Endothelial cell of umbilical vein (primary cell): Measurements from ENCODE around the gene RING1. TPM values are rescaled to one million over a fixed set of nuclear protein-coding genes. Genes with fewer than 3 reads are reported as not detected.

Experiments
- BruUV-seq: library from RNA; stranded (reverse); fragments of 400-500 nt; replicated peaks from 2 replicates; lab custom pipeline; 2021; lab: Mats Ljungman, UMichigan
- CTCF ChIA-PET: fragments of 300-600, 350-600 bp; sonication (Branson Sonifier 250); formaldehyde crosslinking; loops from one replicate; lab custom pipeline; 2021; ENCODE audit warnings: antibody characterized with exemption, inconsistent platforms; lab: Charles Lee
- POLR2A ChIA-PET: fragments of 300-600, 350-600 bp; sonication (Branson Sonifier 250); formaldehyde crosslinking; loops from one replicate; lab custom pipeline; 2021; ENCODE audit warnings: antibody characterized with exemption, inconsistent platforms; lab: Charles Lee
- DNase-seq: peaks from one replicate; pipeline ENCODE4 v3.0.0-alpha.2; 2011; ENCODE audit warnings: low read depth, low spot score
- FAIRE-seq: peaks from 2 replicates; lab custom pipeline; 2011; peaks lifted over from hg19 to GRCh38; lab: Jason Lieb, UNC
- H2AFZ ChIP-seq: 2 replicates; pipeline ENCODE4 v1.6.0; 2012; ENCODE audit warnings: low read depth, low read length, control low read depth, inconsistent platforms
- H3K27ac ChIP-seq: 2 replicates; pipeline ENCODE4 v1.5.1; 2011; ENCODE audit warnings: low read depth, mild to moderate bottlenecking, control low read depth, low read length, moderate library complexity; ENCODE audit not compliant: insufficient read depth
- H3K27me3 ChIP-seq, 2 experiments: 2 replicates each; pipeline versions ENCODE4 v1.6.0 to v1.6.1; 2011; ENCODE audit warnings: low read length in 2 of 2, mixed read lengths in 1 of 2; ENCODE audit not compliant: control insufficient read depth in 2 of 2, insufficient read depth in 2 of 2
- H3K36me3 ChIP-seq, 2 experiments: 2 replicates in 1 of 2; 3 replicates in 1 of 2; pipeline ENCODE4 v1.5.1; 2011; ENCODE audit warnings: low read length in 2 of 2, mild to moderate bottlenecking in 1 of 2, moderate library complexity in 1 of 2; ENCODE audit not compliant: control insufficient read depth in 2 of 2, insufficient read depth in 2 of 2; ENCODE audit errors: extremely low read depth in 1 of 2
- H3K4me1 ChIP-seq: 3 replicates; pipeline ENCODE4 v1.5.1; 2011; ENCODE audit warnings: mild to moderate bottlenecking, low read length; ENCODE audit not compliant: control insufficient read depth, insufficient read depth; ENCODE audit errors: extremely low read depth
- H3K4me2 ChIP-seq: 2 replicates; pipeline ENCODE4 v1.6.1; 2011; ENCODE audit warnings: low read length, control low read depth, mixed read lengths; ENCODE audit not compliant: insufficient read depth
- H3K4me3 ChIP-seq, 3 experiments: fragments of 200-600 bp in 1 of 3; sonication (generic), shearing (Covaris generic) in 1 of 3; replicated peaks in 1 of 3; 2 replicates each; pipeline ENCODE4 v1.5.1; 2011 to 2016; ENCODE audit warnings: control low read depth in 3 of 3, low read length in 3 of 3, mild to moderate bottlenecking in 2 of 3, inconsistent platforms in 1 of 3, low read depth in 1 of 3, moderate library complexity in 1 of 3; ENCODE audit not compliant: insufficient read depth in 1 of 3
- H3K79me2 ChIP-seq: 2 replicates; pipeline ENCODE4 v1.6.0; 2012; ENCODE audit warnings: low read length, inconsistent platforms; ENCODE audit not compliant: control insufficient read depth, insufficient read depth
- H3K9ac ChIP-seq: replicated peaks from 2 replicates; pipeline ENCODE3; 2011; ENCODE audit warnings: low read length, control low read depth; ENCODE audit not compliant: insufficient read depth; ENCODE audit errors: extremely low read depth
- H3K9me1 ChIP-seq: replicated peaks from 3 replicates; pipeline ENCODE4 v1.6.0; 2011; ENCODE audit warnings: mild to moderate bottlenecking, low read length; ENCODE audit not compliant: control insufficient read depth, insufficient read depth; ENCODE audit errors: extremely low read depth
- H3K9me3 ChIP-seq: replicated peaks from 2 replicates; pipeline ENCODE4 v1.5.1; 2012; ENCODE audit warnings: low read length, inconsistent platforms; ENCODE audit not compliant: control insufficient read depth, insufficient read depth
- H4K20me1 ChIP-seq: replicated peaks from 2 replicates; pipeline ENCODE3; 2011; ENCODE audit warnings: mild to moderate bottlenecking, low read length; ENCODE audit not compliant: control insufficient read depth, insufficient read depth; ENCODE audit errors: extremely low read depth
- EZH2 ChIP-seq: IDR thresholded peaks from 2 replicates; pipeline ENCODE4 v1.6.1; 2012; ENCODE audit warnings: borderline replicate concordance, low read depth, mild to moderate bottlenecking, moderate library complexity, low read length, inconsistent platforms; ENCODE audit not compliant: severe bottlenecking
- FOS ChIP-seq: IDR thresholded peaks from 2 replicates; pipeline ENCODE4 v1.6.1; 2011; ENCODE audit warnings: mild to moderate bottlenecking, low read length, moderate library complexity, borderline replicate concordance; ENCODE audit not compliant: insufficient read depth
- GATA2 ChIP-seq: IDR thresholded peaks from 2 replicates; pipeline ENCODE4 v1.7.0; 2011; ENCODE audit warnings: low read depth, mild to moderate bottlenecking, moderate library complexity, mixed read lengths, low read length; ENCODE audit not compliant: insufficient read length, insufficient read depth
- JUN ChIP-seq: IDR thresholded peaks from 2 replicates; pipeline ENCODE4 v1.6.1; 2011; ENCODE audit warnings: borderline replicate concordance, low read depth; ENCODE audit not compliant: insufficient read length, insufficient read depth
- MYC ChIP-seq: IDR thresholded peaks from one replicate; pipeline ENCODE4 v1.6.1; 2011; ENCODE audit warnings: mild to moderate bottlenecking, low read depth, low read length
- POLR2A ChIP-seq: IDR thresholded peaks from 2 replicates; pipeline ENCODE4 v1.6.1; 2012; ENCODE audit warnings: low read depth, mild to moderate bottlenecking, control low read depth, low read length
- POLR2AphosphoS5 ChIP-seq: IDR thresholded peaks from 2 replicates; pipeline ENCODE4 v1.6.1; 2012; ENCODE audit warnings: low read depth, mild to moderate bottlenecking, control low read depth, low read length, moderate library complexity; ENCODE audit not compliant: insufficient read depth
- dilution Hi-C: fragments of 300-500 bp; cut with MboI; formaldehyde crosslinking; loops from one replicate; pipeline ENCODE4 v1.15.0; 2019; ENCODE audit warnings: low sequenced_read_pairs; ENCODE audit not compliant: extremely low pct_ligation_motif_present
- intact Hi-C: fragments of 100-400 bp; cut with micrococcal nuclease; formaldehyde crosslinking; loops from one replicate; pipeline ENCODE4 v1.10.0; 2022
- polyA plus RNA-seq, 4 experiments: library from polyadenylated mRNA; depleted of rRNA in 3 of 4; stranded (reverse) in 3 of 4; unstranded in 1 of 4; fragments of >200 nt; gene quantifications; 2 replicates each; pipeline versions ENCODE4 v1.2.1 to v1.2.3, GENCODE V29; 2011 to 2012; ENCODE audit warnings: missing spikeins in 1 of 4
- total RNA-seq: library from RNA; stranded (reverse); gene quantifications from 2 replicates; pipeline ENCODE4 v1.2.3, GENCODE V29; 2021
- TF ChIP-seq, protein P1 (sequence below): IDR thresholded peaks from 2 replicates; pipeline ENCODE4 v1.6.1; 2011; ENCODE audit not compliant: insufficient read depth, insufficient read length
- TF ChIP-seq, protein P2 (sequence below), 2 donors: IDR thresholded peaks; 1 replicate in 1 of 2; 2 replicates in 1 of 2; pipeline ENCODE4 v1.5.1; 2011; ENCODE audit warnings: low read length in 2 of 2, mild to moderate bottlenecking in 2 of 2, moderate library complexity in 2 of 2, control low read depth in 1 of 2, inconsistent platforms in 1 of 2, low read depth in 1 of 2; ENCODE audit not compliant: insufficient read depth in 1 of 2; ENCODE audit errors: extremely low read depth in 1 of 2

Gene RING1
- total and polyA plus RNA-seq, 2 donors (not counting 3 experiments of a cell fraction or from before 2014, with no cell fraction given) = 26.8 to 27.9 TPM

DNA sequence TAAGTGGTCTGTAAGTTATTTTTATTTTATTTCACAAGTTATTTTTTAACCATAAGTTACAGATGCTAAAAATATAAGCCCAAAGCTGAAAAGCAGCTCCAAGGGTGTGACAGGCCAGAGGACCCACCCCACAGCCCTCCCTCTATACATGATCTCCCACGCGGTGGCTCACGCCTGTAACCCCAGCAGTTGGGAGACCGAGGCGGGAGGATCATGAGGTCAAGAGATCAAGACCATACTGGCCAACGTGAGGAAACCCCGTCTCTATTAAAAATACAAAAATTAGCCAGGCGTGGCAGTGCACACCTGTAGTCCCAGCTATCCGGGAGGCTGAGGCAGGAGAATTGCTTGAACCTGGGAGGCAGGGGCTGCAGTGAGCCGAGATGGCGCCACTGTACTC lies 48.2 kb upstream of the RING1 start:
- no peaks in the 10 kb centered on the region for H3K9me1 ChIP-seq
- ChIA-PET POLR2A (no interaction called here), CTCF (interaction anchor here (1.0 to 6.6 kb wide), 4 partner anchors 12 to 88 kb away, joined by 3 to 99 read pairs (median 14); no protein-coding TSS in a partner anchor)
- no peaks in the 10 kb centered on the region for H4K20me1 ChIP-seq
- H3K9me3 ChIP-seq = no peaks in the 10 kb centered on the region
- H3K27me3 ChIP-seq = no peaks in the 10 kb centered on the region
- no peak overlapping the region for H2AFZ ChIP-seq
- DNase-seq (no peak), FAIRE-seq (no peak)
- H3K36me3 ChIP-seq = no peaks in the 10 kb centered on the region
- intact Hi-C loops = no loop called here
- H3K4me2 ChIP-seq = no peak overlapping the region
- no peak overlapping the region for H3K9ac ChIP-seq
- TF ChIP-seq FOS = no peak
- TF ChIP-seq, protein P1, sequence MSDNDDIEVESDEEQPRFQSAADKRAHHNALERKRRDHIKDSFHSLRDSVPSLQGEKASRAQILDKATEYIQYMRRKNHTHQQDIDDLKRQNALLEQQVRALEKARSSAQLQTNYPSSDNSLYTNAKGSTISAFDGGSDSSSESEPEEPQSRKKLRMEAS = no peak
- no peak for TF ChIP-seq POLR2A
- TF ChIP-seq EZH2 = no peak
- no peak for TF ChIP-seq JUN
- no peak for TF ChIP-seq MYC
- TF ChIP-seq, protein P2, sequence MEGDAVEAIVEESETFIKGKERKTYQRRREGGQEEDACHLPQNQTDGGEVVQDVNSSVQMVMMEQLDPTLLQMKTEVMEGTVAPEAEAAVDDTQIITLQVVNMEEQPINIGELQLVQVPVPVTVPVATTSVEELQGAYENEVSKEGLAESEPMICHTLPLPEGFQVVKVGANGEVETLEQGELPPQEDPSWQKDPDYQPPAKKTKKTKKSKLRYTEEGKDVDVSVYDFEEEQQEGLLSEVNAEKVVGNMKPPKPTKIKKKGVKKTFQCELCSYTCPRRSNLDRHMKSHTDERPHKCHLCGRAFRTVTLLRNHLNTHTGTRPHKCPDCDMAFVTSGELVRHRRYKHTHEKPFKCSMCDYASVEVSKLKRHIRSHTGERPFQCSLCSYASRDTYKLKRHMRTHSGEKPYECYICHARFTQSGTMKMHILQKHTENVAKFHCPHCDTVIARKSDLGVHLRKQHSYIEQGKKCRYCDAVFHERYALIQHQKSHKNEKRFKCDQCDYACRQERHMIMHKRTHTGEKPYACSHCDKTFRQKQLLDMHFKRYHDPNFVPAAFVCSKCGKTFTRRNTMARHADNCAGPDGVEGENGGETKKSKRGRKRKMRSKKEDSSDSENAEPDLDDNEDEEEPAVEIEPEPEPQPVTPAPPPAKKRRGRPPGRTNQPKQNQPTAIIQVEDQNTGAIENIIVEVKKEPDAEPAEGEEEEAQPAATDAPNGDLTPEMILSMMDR (IDR thresholded peaks at IDR 0.05; ENCODE audit: extremely low read depth in 1 of 2, insufficient read depth in 1 of 2, low read depth in 1 of 2, low read length in 2 of 2) = no peak
- TF ChIP-seq GATA2 = no peak
- TF ChIP-seq POLR2AphosphoS5 = no peak
- BruUV-seq = no TSS peak
- H3K79me2 ChIP-seq = no peaks in the 10 kb centered on the region
- H3K4me1 ChIP-seq = no peaks in the 10 kb centered on the region
- dilution Hi-C loops = no loop called here
- no peak overlapping the region for H3K27ac ChIP-seq
- no peak overlapping the region for H3K4me3 ChIP-seq
